ENCODE data around the gene TMEM116.
"Not testable (repeated sequence)": the region's sequence is repeated elsewhere in the genome, so short reads cannot be mapped to it uniquely, and the experiment has no call there.

The TMEM116 gene

DNA sequence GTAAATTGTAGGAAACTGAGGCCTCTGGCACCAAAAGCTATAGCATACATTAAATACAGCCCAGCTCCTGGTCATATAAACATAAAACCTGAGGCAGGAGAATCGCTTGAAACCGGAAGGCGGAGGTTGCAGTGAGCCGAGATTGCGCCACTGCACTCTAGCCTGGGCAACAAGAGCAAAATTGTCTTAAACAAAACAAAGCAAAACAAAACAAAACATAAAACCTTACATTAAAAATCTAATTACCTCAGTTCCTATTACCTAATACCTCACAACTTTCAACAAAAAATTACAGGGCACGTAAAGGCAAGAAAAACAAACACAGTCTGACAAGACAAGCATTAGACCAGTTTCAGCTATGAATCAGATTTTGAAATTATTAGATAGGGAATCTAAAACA, 36.7 kb downstream of the TMEM116 start:
- DNase-seq (ENCODE audit: low spot score), result no peak

DNA sequence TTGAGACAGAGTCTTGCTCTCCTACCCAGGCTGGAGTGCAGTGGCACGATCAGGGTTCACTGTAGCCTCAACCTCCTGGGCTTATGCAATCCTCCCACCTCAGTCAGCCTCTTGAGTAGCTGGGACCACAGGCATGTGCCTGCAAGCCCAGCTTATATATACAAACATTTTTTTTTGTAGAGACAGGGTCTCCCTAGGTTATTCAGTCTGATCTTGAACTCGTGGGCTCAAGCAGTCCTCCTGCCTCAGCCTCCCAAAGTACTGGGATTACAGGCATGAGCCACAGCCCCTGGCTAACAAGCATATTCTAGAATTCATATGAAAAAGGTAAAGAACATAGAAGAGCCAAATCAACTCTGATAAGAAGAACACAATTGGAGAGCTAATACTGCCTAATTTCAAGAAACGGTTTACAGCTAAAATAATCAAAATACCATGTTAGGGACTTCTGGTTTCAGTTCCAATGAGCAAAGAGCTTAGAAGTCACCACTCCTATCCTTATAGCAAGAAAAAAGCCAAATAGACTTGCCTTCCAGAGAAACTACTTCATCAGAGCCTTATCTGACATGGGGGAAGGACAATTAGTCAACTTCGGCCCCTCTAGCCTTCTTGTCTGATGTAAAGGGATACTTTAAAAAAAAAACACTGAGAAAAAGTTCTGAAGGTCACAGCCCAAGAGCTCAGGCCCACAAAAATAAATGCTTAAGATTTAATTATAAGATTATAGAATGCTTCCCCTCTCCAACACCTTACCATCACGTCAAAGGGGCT, 37.6 kb downstream of the TMEM116 start:
- DNase-seq (ENCODE audit: low spot score), result no peak

DNA sequence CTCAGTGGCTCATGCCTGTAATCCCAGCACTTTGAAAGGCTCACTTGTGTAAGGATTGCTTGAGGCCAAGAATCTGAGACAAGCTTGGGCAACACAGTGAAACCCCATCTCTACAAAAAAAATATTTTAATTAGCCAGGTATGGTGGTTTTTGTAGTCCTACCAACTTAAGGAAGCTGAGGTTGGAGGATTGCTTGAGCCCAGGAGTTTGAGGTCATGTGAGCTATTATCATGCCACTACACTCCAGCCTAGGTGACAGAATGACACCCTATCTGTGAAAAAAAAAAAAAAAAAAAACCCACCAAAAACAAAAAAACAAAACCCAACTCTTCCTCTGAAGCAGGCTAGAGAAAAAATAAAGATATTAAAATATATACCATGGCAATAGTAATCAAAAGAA, 41.2 kb downstream of the TMEM116 start:
- no peak for DNase-seq (ENCODE audit: low spot score)

DNA sequence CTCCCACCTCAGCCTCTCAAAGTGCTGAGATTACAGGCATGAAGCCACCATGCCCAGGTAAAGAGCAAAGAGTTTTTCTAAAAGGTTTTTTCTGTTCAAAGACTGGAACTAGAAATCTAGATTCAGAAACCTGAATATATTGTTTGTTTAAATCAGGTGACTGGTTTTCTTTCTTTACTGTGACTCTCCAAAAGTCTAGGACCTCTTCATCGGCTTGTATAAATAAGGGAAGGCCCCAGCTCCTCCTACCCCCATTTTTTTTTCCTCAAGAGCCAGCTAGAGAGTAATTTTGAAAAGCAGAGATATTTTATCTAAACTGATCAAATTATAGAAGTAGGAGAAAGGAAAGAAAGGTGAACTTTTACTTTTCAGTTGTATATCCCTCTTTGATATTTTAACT, 48.0 kb downstream of the TMEM116 start:
- no peak for DNase-seq (ENCODE audit: low spot score)

DNA sequence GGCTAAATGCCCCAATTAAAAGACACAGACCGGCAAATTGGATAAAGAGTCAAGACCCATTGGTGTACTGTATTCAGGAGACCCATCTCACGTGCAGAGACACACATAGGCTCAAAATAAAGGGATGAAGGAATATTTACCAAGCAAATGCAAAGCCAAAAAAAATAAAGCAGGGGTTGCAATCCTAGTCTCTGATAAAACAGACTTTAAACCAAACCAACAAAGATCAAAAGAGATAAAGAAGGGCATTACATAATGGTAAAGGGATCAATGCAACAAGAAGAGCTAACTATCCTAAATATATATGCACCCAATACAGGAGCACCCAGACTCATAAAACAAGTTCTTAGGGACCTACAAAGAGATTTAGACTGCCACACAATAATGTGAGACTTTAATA, 53.4 kb downstream of the TMEM116 start:
- DNase-seq (ENCODE audit: low spot score), result not testable (repeated sequence)

DNA sequence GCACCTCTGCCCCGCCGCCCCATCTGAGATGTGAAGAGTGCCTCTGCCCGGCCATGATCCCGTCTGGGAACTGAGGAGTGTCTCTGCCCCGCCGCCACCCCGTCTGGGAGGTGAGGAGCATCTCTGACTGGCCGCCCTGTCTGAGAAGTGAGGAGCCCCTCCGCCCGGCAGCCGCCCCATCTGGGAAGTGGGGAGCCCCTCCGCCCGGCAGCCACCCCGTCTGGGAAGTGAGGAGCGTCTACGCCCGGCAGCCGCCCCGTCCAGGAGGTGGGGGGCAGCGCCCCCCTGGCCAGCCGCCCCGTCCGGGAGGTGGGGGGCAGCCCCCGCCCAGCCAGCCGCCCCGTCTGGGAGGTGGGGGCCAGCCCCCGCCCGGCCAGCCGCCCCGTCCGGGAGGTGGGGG, 55.7 kb downstream of the TMEM116 start:
- DNase-seq (ENCODE audit: low spot score), result not testable (repeated sequence)

DNA sequence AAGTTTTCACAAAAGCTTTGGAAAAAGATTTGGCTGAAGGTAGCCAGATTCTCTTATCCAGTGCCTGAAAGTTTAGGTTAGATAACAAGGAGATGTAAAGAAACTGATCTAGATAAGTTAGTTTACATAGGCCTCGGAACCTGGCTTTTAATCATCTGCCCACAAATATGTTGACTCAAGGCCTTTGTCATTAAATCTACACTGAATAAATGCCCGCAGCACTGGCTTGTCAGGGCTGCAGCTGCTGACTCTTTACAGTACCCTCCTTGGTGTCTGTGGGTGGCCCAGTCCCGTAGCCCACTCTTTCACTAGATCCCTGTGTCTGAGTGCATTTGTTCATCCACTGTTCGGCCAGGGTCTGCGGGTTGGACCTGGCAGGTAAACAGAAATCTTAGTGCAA, 58.0 kb downstream of the TMEM116 start:
- no peak for DNase-seq (ENCODE audit: low spot score)

DNA sequence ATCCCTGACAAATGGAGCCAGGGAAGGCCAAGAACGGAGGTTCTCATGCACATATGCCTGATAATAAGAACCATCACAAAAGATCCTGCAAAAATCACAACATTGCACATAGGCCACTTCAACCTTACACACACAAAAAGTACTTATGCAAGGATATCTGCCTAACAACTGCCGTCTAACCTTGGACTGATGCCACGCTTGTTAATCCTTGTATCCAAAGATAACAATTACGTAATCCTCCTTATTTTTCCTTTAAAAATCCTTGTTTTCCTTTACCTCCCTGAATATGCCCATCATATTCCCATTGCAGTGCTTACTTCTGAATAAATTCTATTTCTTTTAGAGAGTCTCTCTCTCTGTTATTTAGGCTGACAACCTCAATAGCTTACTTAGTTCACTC, 59.5 kb downstream of the TMEM116 start:
- DNase-seq (ENCODE audit: low spot score), result no peak

DNA sequence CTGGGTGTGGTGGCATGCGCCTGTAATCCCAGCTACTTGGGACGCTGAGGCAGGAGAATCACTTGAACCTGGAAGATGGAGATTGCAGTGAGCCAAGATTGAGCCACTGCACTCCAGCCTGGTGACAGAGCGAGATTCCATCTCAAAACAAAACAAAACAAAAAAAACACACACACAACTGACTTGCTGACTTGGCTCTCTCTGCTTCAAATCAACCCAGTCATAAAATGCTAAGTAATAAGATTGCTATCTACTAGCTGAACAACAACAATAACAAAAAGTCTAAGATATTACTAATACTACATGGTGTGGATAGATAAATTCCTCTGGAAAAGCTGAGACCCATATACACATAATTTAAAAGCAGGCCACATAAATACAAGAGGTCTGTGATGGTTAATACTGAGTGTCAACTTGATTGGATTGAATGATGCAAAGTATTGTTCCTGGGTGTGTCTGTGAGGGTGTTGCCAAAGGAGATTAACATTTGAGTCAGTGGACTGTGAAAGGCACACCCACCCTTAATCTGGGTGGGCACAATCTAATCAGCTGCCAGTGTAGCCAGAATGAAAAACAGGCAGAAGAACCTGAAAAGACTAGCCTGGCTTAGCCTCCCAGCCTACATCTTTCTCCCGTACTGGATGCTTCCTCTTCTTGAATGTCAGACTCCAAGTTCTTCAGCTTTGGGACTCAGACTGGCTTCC, 60.7 kb downstream of the TMEM116 start:
- not testable (repeated sequence) for DNase-seq (ENCODE audit: low spot score)

DNA sequence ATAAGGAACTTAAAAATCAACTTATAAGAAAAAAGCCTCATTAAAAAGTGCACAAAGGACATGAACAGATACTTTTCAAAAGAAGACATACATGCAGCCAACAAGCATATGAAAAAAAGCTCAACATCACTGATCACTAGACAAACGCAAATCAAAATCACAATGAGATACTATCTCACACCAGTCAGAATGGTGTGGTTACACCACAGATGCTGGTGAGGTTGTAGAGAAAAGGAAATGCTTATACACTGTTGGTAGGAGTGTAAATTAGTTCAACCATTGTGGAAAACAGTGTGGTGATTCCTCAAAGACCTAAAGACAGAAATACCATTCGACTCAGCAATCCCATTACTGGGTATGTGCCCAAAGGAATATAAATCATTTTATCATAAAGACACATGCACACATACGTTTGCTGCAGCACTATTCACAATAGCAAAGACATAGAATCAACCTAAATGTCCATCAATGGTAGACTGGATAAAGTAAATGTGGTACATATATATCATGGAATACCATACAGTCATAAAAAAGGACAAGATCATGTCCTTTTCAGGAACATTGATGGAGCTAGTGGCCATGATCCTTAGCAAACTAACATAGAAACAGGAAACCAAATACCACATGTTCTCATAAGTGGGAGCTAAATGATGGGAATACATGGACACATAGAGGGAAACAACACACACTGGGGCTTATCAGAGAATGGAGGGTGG, 61.8 kb downstream of the TMEM116 start:
- DNase-seq (ENCODE audit: low spot score), result peak; percentile 42

DNA sequence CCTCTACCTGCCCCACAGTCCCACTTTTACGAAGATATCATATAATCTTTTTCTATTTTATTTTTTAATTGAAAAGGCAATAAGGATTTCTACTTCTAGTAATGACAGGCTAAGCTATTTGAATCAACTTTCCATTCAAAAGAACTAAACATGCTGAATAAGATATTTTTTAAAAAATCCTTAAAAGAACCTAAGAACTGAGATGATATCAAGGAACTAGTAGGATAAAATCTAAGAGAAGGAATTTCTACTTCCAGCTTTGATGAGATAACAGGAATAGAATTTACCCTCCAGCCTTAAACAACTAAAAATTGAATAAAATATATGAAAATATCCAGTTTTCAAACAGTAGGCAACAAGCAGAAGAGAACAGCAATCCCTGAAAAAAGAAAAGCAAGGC, 69.0 kb downstream of the TMEM116 start:
- no peak for DNase-seq (ENCODE audit: low spot score)

DNA sequence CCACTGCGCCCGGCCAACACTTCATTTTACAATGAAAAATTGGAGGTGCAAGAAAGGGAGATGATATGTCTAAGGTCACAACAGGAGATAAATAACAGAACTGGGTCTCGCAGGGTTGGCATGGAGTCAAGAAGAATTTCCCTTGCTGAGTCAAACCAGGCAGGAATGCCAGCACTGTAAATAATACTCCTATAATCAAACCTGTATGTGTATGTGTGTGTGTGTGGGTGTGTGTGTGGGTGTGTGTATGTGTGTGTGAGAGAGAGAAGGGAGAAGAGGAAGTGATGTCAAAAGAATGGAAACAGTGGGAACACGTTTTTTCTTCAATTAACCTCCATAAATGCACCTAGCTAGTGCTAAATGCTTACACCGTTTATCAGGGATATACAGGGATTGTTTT, 70.4 kb downstream of the TMEM116 start:
- no peak for DNase-seq (ENCODE audit: low spot score)

DNA sequence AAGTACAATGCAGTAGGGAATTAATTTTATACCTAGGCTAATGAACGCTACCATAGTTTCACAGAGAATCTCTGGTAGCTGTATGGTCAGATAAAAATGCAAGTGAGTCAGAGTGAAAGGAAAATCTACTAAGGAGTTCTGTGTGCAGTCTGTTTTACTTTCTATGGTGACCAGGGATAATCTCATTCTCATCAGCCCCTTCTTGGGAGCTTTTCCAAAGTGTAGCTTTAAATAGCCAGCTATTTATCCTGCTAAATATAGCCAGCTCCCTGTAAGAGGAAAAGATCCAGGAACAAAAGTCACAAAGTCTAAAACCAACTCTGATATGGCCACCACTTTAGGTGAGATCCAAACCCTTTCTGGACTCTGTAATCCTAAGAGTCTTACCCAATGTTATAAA, 75.5 kb downstream of the TMEM116 start:
- no peak for DNase-seq (ENCODE audit: low spot score)

DNA sequence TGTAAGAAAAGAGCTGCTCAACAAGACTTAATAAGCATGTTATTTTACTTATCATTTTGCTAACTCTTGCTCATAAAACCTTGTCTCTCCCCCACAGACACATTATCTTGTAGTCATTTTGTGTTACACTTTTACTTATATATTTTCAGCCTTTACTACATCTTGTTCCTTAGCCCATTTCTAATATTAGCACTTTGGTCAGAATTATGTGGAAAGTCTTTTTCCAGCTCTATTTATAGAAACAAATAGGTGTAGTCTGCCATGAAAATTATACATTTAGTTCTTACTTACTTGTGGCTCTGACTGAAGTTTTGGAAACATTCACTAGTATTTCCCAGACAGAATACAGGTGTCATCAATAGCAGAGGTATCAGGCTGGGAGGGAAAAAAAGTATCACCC, 76.1 kb downstream of the TMEM116 start:
- DNase-seq (ENCODE audit: low spot score), result no peak

DNA sequence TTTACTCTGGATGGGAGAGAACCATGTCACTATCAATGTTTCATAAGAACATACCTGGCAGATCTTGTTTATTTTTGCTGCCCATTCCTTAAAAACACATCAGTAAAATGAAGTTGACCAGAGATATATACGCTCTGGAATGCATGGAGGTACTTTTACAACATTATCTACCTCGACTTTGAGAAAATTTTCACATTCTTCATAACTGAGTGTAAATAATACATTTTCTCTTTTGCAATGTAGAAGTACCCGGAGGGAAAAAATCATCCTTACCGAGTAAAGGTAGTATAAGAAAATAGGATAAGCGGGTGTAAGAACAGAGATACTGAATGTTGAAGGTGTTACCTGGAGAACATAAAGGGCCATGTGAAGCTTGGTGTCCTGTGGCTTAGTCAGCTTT, 80.7 kb downstream of the TMEM116 start:
- no peak for DNase-seq (ENCODE audit: low spot score)

DNA sequence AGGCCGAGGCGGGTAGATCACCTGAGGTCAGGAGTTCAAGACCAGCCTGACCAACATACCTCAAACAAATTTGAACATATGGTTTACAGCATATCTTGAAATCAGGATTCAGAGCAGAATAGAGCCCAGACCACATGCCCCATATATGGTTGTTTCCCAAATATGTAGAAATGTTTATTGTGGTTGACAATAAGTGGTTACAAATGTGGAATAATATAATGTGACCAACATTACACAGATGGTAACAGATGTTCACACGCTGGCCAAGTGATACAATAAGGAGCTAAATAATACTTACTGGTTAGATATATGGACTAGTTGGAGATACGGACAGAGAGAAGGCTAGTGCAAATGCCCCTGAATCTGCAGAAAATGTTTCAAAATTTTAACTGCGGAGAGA, 85.6 kb downstream of the TMEM116 start:
- DNase-seq (ENCODE audit: low spot score), result no peak

DNA sequence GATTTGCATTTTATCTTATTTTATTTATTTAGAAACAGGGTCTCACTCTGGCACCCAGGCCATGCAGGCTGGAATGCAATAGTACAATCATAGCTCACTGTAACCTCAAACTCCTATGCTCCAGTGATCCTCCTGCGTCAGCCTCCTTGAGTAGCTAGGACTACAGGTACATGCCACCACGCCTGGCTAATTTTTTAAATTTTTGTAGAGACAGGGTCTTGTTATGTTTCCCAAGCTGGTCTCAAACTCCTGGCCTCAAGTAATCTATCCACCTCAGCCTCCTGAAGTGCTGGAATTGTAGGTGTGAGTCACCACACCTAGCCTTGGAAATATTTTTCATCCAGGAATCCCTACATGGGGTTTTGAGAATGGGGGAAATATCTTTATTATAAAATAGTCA, 86.3 kb downstream of the TMEM116 start:
- DNase-seq (ENCODE audit: low spot score), result no peak

DNA sequence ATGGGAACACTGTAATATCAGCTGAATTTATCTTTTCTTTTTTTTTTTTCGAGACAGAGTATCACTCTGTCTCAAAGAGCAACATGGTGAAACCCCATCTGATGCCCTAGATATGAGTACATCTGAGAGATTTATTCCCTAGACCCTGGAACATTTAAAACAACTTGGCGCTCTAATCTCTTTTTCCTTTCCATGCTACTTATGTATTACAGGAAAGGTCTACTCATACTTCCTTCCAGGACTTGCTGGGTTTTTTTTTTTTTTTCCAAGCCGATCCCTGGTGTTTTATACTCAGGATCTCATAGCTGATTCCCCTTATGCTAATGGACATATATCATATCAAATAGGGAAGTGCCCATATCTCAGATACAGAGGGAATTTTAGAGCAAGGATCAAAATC, 87.8 kb downstream of the TMEM116 start:
- no peak for DNase-seq (ENCODE audit: low spot score)

DNA sequence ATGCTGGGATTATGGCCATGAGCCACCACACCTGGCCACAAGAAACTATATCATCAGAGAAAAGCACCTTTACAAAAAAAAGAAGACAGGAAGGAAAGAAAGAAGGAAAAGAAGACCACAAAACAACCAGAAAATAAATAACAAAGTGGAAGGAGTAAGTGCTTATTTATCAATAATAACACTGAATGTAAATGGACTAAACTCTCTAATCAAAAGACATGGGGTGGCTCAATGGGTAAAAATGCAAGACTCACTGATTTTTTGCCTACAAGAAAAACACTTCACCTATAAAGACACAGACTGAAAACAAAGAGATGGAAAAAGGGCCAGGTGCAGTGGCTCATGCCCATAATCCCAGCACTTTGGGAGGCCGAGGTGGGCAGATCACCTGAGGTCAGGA, 105.2 kb downstream of the TMEM116 start:
- DNase-seq (ENCODE audit: low spot score), result no peak

DNA sequence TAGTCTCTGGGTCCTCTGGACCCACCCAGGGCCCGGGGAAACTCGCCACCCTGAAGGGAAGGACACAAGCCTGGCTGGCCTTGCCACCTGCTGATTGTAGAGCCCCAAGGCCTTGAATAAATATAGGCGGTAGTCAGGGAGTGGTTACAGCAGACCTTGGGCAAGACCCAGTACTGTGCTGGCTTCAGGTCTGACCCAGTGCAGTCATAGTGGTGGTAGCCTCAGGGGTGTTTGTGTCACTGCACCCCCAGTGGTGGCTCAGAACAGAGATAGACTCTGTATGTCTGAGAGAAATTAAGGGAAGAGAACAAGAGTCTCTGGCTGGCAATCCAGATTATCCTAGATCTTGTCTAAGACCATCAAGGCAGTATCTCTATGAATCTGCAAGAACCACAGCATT, 107.5 kb downstream of the TMEM116 start:
- DNase-seq (ENCODE audit: low spot score), result no peak

DNA sequence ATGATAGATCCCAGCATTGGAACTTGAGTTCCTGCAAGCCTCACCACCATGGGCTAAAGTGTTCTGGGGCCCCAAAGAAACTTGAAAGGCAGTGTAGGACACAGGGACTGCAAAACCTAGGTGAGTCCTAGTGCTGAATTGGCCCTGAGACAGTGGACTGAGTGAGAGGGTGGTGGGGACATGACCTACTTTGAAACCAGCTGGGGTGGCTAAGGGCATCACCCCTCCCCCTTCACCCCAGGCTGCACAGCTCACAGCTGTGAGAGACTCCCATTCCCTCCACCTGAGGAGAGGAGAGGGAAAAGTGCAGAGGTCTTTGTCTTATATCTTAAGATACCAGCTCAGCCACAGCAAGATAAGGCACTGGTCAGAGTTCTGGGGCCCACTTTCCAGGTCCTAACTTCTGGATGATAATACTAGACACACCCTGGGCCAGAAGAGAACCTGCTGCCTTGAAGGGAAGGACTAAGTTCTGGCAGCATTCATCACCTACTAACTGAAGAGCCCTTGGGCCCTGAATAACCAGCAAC, 108.5 kb downstream of the TMEM116 start:
- no peak for DNase-seq (ENCODE audit: low spot score)

DNA sequence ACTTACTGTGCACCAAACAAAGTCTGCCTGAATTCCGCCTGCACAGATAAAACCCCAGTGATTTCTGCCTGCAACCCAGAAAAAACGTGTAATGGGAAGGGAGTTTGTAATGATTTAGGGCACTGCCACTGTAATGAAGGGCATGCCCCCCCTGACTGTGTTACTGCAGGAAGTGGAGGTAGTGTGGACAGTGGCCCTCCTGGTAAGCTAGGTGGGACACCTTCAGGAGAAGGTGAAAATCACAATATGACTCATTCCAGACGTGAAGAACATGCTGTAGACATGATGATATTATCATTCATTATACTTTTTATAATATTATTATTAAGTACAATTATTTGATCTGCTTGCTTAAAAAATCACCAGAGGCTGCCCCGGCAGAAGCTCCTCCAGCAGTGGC, 111.8 kb downstream of the TMEM116 start:
- no peak for DNase-seq (ENCODE audit: low spot score)

DNA sequence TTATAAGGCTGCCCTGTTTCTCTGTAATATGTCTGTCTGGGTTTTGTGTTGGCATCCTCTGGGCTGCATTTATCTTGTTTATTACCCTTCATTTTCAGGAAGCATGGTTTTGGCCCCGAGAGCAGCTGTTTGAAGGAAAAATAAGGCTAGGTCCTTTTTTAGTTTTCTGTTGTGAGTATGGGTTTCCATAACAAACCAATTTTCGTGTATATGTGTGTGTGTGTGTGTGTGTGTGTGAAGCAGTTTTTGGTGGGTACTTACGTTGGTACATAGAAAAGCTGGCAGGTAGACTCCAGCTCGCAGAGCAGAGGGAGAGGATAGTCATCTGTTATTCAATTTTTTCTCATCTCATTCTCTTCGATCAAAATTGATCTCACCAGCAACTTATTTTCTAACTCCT, 118.4 kb downstream of the TMEM116 start:
- no peak for DNase-seq (ENCODE audit: low spot score)
